Measurements from ENCODE around the gene TGOLN2. TPM values are rescaled to one million over a fixed set of nuclear protein-coding genes. Genes with fewer than 3 reads are reported as not detected.
"Not testable (repeated sequence)": the region's sequence is repeated elsewhere in the genome, so short reads cannot be mapped to it uniquely, and the experiment has no call there.

The TGOLN2 gene
- total and polyA plus RNA-seq, 4 donors = 56.7 to 114 (median 67.5) TPM

GRCh38 chr2:85319796-85320195, 8.0 kb downstream of the TGOLN2 start (continued):
- no peak for TF ChIP-seq REST (IDR thresholded peaks at IDR 0.05)

GRCh38 chr2:85318222-85319074, 9.3 kb downstream of the TGOLN2 start:
- DNase-seq (ENCODE audit: low spot score) = no peak
- no peak overlapping the region for H3K4me3 ChIP-seq (ENCODE audit: low read depth in 1 of 3, low read length in 3 of 3)
- H3K27ac ChIP-seq (ENCODE audit: low read depth in 1 of 2, low read length in 2 of 2) = no peak overlapping the region
- no peaks in the 10 kb centered on the region for H3K9me3 ChIP-seq (ENCODE audit: control insufficient read depth in 4 of 4, low read length in 3 of 4)
- 85% methylated on average over 11 of the region's 11 CpGs for whole genome bisulfite sequencing
- H3K4me1 ChIP-seq (ENCODE audit: control insufficient read depth in 4 of 4, insufficient read depth in 4 of 4, low read length in 3 of 4) = peaks cover 0 to 8% (median 7%) of the 10 kb centered on the region in 4 donors
- no peaks in the 10 kb centered on the region for H3K27me3 ChIP-seq (ENCODE audit: control insufficient read depth in 4 of 4, insufficient read depth in 4 of 4, low read length in 3 of 4)
- TF ChIP-seq TAF1 (conservative IDR thresholded peaks at IDR 0.05) (no peak), ATF3 (IDR thresholded peaks at IDR 0.05) (no peak), RXRA (IDR thresholded peaks at IDR 0.05) (no peak), JUND (IDR thresholded peaks at IDR 0.05) (no peak), RAD21 (IDR thresholded peaks at IDR 0.05) (no peak), ZBTB33 (IDR thresholded peaks at IDR 0.05) (no peak), GABPA (IDR thresholded peaks at IDR 0.05 in 1 of 2, conservative IDR thresholded peaks at IDR 0.05 in 1 of 2) (no peak), FOXA1 (IDR thresholded peaks at IDR 0.05) (no peak), YY1 (IDR thresholded peaks at IDR 0.05) (no peak), NR2F2 (IDR thresholded peaks at IDR 0.05) (no peak), HNF4A (conservative IDR thresholded peaks at IDR 0.05) (no peak), HNF4G (IDR thresholded peaks at IDR 0.05) (no peak)
- H3K9ac ChIP-seq (ENCODE audit: low read depth in 1 of 2, low read length in 2 of 2) = no peak overlapping the region
- H3K36me3 ChIP-seq (ENCODE audit: control insufficient read depth in 4 of 4, insufficient read depth in 3 of 4, low read depth in 1 of 4, low read length in 3 of 4) = peaks cover 5 to 56% (median 46%) of the 10 kb centered on the region in 4 donors

GRCh38 chr2:85315921-85316320, 11.9 kb downstream of the TGOLN2 start:
- not testable (repeated sequence) for H3K27me3 ChIP-seq (ENCODE audit: control insufficient read depth in 4 of 4, insufficient read depth in 4 of 4, low read length in 3 of 4); H3K4me3 ChIP-seq (ENCODE audit: low read depth in 1 of 3, low read length in 3 of 3); DNase-seq (ENCODE audit: low spot score); H3K9me3 ChIP-seq (ENCODE audit: control insufficient read depth in 4 of 4, low read length in 3 of 4); H3K4me1 ChIP-seq (ENCODE audit: control insufficient read depth in 4 of 4, insufficient read depth in 4 of 4, low read length in 3 of 4); H3K9ac ChIP-seq (ENCODE audit: low read depth in 1 of 2, low read length in 2 of 2); H3K27ac ChIP-seq (ENCODE audit: low read depth in 1 of 2, low read length in 2 of 2)
- WGBS = 94% methylated on average over 5 of the region's 5 CpGs
- H3K36me3 ChIP-seq (ENCODE audit: control insufficient read depth in 4 of 4, insufficient read depth in 3 of 4, low read depth in 1 of 4, low read length in 3 of 4) = peaks cover 5 to 44% (median 32%) of the 10 kb centered on the region in 4 donors
